HG03575 (cell line): ENCODE results near the gene TMEM213.

Experiments
- ATAC-seq: cut with Tn5 transposase; IDR thresholded peaks from one replicate; pipeline ENCODE4 v1.9.1; 2021; ENCODE audit not compliant: unreplicated experiment, insufficient number of reproducible peaks, low FRiP score; ENCODE audit errors: extremely low read depth

The TMEM213 gene

GRCh38 chr7:138866353-138866752 is 68.6 kb downstream of the TMEM213 start:
- ATAC-seq, result no peak

- no peak for ATAC-seq
These were observed 70.0 kb downstream of the TMEM213 start for GRCh38 chr7:138867744-138868143.

GRCh38 chr7:138868711-138869110 is 70.9 kb downstream of the TMEM213 start:
- no peak for ATAC-seq

- no peak for ATAC-seq
These were observed 71.6 kb downstream of the TMEM213 start for GRCh38 chr7:138869353-138869752.

- no peak for ATAC-seq
These were observed 73.4 kb downstream of the TMEM213 start for GRCh38 chr7:138871065-138871813.

GRCh38 chr7:138871814-138872090 is 74.0 kb downstream of the TMEM213 start:
- ATAC-seq, result no peak

GRCh38 chr7:138872576-138872975 is 74.8 kb downstream of the TMEM213 start:
- no peak for ATAC-seq

GRCh38 chr7:138873220-138873892 is 75.6 kb downstream of the TMEM213 start:
- ATAC-seq, result no peak

GRCh38 chr7:138875794-138876193 is 78.0 kb downstream of the TMEM213 start:
- no peak for ATAC-seq

- no peak for ATAC-seq
These were observed 78.5 kb downstream of the TMEM213 start for GRCh38 chr7:138876326-138876725.

GRCh38 chr7:138878051-138878450 is 80.3 kb downstream of the TMEM213 start:
- ATAC-seq, result no peak

- ATAC-seq, result no peak
These were observed 81.1 kb downstream of the TMEM213 start for GRCh38 chr7:138878856-138879255.

GRCh38 chr7:138879356-138879755 is 81.6 kb downstream of the TMEM213 start:
- ATAC-seq, result no peak

GRCh38 chr7:138880881-138881578 is 83.2 kb downstream of the TMEM213 start:
- ATAC-seq, result no peak

GRCh38 chr7:138881579-138882188 is 83.9 kb downstream of the TMEM213 start:
- no peak for ATAC-seq

- no peak for ATAC-seq
These were observed 84.5 kb downstream of the TMEM213 start for GRCh38 chr7:138882249-138882648.

GRCh38 chr7:138885383-138886147 is 87.8 kb downstream of the TMEM213 start:
- ATAC-seq, result no peak

- ATAC-seq, result peak; percentile 63
These were observed 88.7 kb downstream of the TMEM213 start for GRCh38 chr7:138886501-138886917.

GRCh38 chr7:138887085-138887710 is 89.4 kb downstream of the TMEM213 start:
- no peak for ATAC-seq
